ENCODE measurements around the gene GPRIN3.

GRCh38 chr4:89308161-89308500 lies 531 bp upstream of the GPRIN3 start:
- no peak for TF ChIP-seq EZH2 (IDR thresholded peaks at IDR 0.05; ENCODE audit: insufficient read depth, poor library complexity, severe bottlenecking)
- no peak for TF ChIP-seq EZH2phosphoT487 (IDR thresholded peaks at IDR 0.05; ENCODE audit: insufficient read depth, low read depth)

Data from GM23248 (cell line).